Nephron (organoid): ENCODE data around the gene ATP7A.
"Not testable (repeated sequence)": the region's sequence is repeated elsewhere in the genome, so short reads cannot be mapped to it uniquely, and the experiment has no call there.

ENCODE experiments used
- H3K27ac Mint-ChIP-seq, 3 experiments: 2 replicates each; pipeline ENCODE4 v1.8.0; 2020; ENCODE audit warnings: mixed read lengths in 3 of 3, mild to moderate bottlenecking in 2 of 3, moderate library complexity in 1 of 3
- H3K27me3 Mint-ChIP-seq: 2 replicates; pipeline ENCODE4 v1.8.0; 2021; ENCODE audit warnings: low read depth, mild to moderate bottlenecking, moderate library complexity, mixed read lengths
- H3K36me3 Mint-ChIP-seq: 2 replicates; pipeline ENCODE4 v1.8.0; 2020; ENCODE audit warnings: low read depth, mixed read lengths
- H3K4me1 Mint-ChIP-seq: 2 replicates; pipeline ENCODE4 v1.8.0; 2020; ENCODE audit warnings: mixed read lengths
- H3K4me3 Mint-ChIP-seq, 3 experiments: 2 replicates each; pipeline ENCODE4 v1.8.0; 2020; ENCODE audit warnings: mild to moderate bottlenecking in 3 of 3, mixed read lengths in 3 of 3, moderate library complexity in 2 of 3
- H3K9me3 Mint-ChIP-seq: 2 replicates; pipeline ENCODE4 v1.8.0; 2020; ENCODE audit warnings: mixed read lengths
- CTCF ChIP-seq, 3 experiments: fragments of 200-600 bp; sonication (generic); IDR thresholded peaks; one replicate each; pipeline ENCODE4 v1.5.0; 2021; ENCODE audit warnings: antibody characterized with exemption in 3 of 3; ENCODE audit not compliant: unreplicated experiment in 3 of 3

ATP7A gene

DNA sequence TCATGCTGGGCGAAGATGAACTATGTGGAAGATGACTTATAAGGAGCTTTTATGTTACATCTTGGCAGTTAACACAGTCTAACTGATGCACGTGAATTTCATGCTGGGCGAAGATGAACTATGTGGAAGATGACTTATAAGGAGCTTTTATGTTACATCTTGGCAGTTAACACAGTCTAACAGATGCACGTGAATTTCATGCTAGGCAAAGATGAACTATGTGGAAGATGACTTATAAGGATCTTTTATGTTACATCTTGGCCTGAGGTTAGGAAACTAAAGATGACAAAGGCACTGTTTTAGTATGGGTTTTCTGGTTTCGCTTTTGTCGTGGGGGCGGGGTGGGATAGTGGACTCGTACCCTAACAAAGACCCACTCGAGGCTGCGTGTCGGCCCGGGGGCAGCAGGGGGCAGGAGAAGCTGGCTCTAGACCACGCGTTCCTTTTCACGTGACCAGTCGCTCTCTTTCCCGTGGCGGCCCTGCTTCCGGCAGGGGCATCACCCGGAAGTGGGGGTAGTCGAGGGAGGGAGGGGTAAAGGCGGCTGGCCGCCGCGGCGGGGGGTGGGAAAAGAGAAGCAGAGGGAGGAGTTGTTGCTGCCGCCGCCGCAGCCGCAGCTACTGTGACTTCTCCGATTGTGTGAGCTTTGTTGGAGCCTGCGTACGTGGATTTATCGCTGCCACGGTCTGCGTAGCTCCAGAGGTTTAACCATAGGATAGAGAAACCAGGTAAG lies at the start of gene ATP7A:
Gene ATP7A, plus strand, starts transcription at position 586 of the 733 bp plus-strand sequence. CDS start 60,949 bp downstream, outside the sequence.
- Mint-ChIP-seq H3K4me3 (peak within 1 kb of the TSS; percentile 92 to 99 (median 96)), H3K9me3 (no peaks in the 10 kb centered on the region), H3K27me3 (no peaks in the 10 kb centered on the region), H3K4me1 (peaks cover 18% of the 10 kb centered on the region), H3K36me3 (no peaks in the 10 kb centered on the region), H3K27ac (peak within 1 kb of the TSS; percentile 94 to 96 (median 95))
- peak; percentile 36 to 52 (median 41) for TF ChIP-seq CTCF (IDR thresholded peaks at IDR 0.05; ENCODE audit: unreplicated experiment in 3 of 3)

GRCh38 chrX:77875372-77875771 lies 35.1 kb upstream of the ATP7A start:
- TF ChIP-seq CTCF (IDR thresholded peaks at IDR 0.05; ENCODE audit: unreplicated experiment in 3 of 3): no peak
- H3K4me1 Mint-ChIP-seq: no peaks in the 10 kb centered on the region
- peaks cover 24% of the 10 kb centered on the region for H3K36me3 Mint-ChIP-seq
- no peaks in the 10 kb centered on the region for H3K27me3 Mint-ChIP-seq
- peaks cover 10% of the 10 kb centered on the region for H3K9me3 Mint-ChIP-seq
- H3K4me3 Mint-ChIP-seq: no peak overlapping the region
- H3K27ac Mint-ChIP-seq: no peak overlapping the region

DNA sequence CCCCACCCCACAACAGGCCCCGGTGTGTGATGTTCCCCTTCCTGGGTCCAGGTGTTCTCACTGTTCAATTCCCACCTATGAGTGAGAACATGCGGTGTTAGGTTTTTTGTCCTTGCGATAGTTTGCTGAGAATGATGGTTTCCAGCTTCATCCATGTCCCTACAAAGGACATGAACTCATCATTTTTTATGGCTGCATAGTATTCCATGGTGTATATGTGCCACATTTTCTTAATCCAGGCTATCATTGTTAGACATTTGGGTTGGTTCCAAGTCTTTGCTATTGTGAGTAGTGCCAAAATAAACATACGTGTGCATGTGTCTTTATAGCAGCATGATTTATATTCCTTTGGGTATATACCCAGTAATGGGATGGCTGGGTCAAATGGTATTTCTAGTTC lies 29.1 kb upstream of the ATP7A start:
- not testable (repeated sequence) for H3K36me3 Mint-ChIP-seq, H3K9me3 Mint-ChIP-seq, H3K27ac Mint-ChIP-seq, H3K27me3 Mint-ChIP-seq, H3K4me1 Mint-ChIP-seq, H3K4me3 Mint-ChIP-seq

- peaks cover 7% of the 10 kb centered on the region for H3K9me3 Mint-ChIP-seq
- H3K4me1 Mint-ChIP-seq: peaks cover 5% of the 10 kb centered on the region
- no peaks in the 10 kb centered on the region for H3K27me3 Mint-ChIP-seq
- H3K4me3 Mint-ChIP-seq: peak overlapping the region; percentile 40 to 67 (median 49)
- H3K36me3 Mint-ChIP-seq: peaks cover 6% of the 10 kb centered on the region
- no peak for TF ChIP-seq CTCF (IDR thresholded peaks at IDR 0.05; ENCODE audit: unreplicated experiment in 3 of 3)
- H3K27ac Mint-ChIP-seq: no peak overlapping the region
Observed at GRCh38 chrX:77892887-77893286, 17.6 kb upstream of the ATP7A start.

DNA sequence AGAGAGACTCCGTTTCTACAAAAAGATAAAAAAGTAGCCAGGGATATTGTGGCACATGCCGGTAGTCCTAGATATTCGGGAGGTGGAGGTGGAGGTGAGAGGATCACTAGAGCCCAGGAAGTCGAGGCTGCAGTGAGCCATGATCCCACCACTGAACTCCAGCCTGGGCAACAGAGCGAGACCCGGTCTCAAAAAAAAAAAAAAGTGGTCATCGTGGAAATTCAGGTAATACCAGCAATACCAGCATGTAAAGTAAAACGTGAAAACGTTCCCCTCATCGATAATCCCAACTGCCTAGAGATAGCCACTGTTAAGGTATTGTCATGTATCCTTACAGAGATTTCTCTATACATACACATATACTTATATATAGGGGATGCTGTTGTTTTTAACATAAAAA lies 16.8 kb upstream of the ATP7A start:
- Mint-ChIP-seq H3K4me3 (peak overlapping the region; percentile 51 to 98 (median 90)), H3K36me3 (peaks cover 6% of the 10 kb centered on the region), H3K27me3 (no peaks in the 10 kb centered on the region), H3K4me1 (peaks cover 5% of the 10 kb centered on the region), H3K9me3 (peaks cover 7% of the 10 kb centered on the region), H3K27ac (no peak overlapping the region)
- TF ChIP-seq CTCF (IDR thresholded peaks at IDR 0.05; ENCODE audit: unreplicated experiment in 3 of 3): no peak

DNA sequence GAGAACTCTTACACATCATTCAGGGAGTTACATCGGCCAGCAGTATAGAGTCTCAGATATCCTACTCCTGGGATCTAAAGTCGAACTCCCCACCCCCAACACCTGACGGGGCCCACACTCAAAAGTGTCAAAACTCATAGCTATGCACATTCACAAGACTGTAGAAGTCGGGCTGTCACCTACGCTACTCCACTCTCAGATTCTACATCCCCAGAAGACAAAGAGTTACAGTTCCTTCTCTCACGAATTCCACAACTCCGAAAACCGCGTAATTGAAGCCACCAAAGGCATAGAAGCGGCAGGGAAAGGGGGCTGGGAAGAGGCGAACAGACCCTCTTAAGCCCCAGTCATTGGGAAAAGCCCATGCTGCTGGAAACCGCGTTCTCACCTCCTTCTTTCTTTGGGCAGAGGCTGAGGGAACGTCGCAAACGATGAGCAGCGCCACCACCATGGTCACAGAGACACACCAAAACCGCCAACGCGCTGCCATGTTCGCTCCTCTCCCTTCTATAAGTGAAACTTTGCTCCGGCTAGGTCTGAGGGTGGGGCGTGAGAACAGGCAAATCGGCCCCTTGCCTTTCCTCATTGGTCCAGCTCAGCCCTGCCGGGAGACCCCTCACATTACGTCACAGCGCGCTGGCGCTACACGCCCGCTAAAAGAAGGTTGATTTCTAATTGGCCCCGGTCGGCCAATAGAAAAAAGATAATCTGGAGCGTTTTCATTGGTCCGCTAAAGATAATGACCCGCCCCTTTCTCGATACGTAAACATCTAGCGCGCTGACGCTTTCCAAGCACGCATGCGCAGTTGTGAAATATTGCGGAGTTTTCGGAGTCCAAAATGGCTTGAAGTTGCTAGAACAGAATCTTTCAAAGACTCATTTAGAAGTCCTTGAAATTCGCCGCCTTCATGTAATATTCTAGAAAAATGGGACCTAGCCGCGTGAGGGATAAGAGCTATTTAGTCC lies 15.3 kb upstream of the ATP7A start, which contains the start of gene MAGT1:
Gene MAGT1, minus strand, starts transcription at position 515 of the 966 bp plus-strand sequence. Its CDS starts 25 bp downstream, at position 490.
- H3K4me1 Mint-ChIP-seq: peaks cover 5% of the 10 kb centered on the region
- H3K36me3 Mint-ChIP-seq: peaks cover 1% of the 10 kb centered on the region
- H3K4me3 Mint-ChIP-seq: peak within 1 kb of the TSS; percentile 90 to 98 (median 90)
- peaks cover 7% of the 10 kb centered on the region for H3K9me3 Mint-ChIP-seq
- peak within 1 kb of the TSS; percentile 94 to 100 (median 99) for H3K27ac Mint-ChIP-seq
- no peaks in the 10 kb centered on the region for H3K27me3 Mint-ChIP-seq
- TF ChIP-seq CTCF (IDR thresholded peaks at IDR 0.05; ENCODE audit: unreplicated experiment in 3 of 3): no peak
